ENCODE measurements around the gene ATXN7L2. TPM values are rescaled to one million over a fixed set of nuclear protein-coding genes. Genes with fewer than 3 reads are reported as not detected.

Gene ATXN7L2
- total and polyA plus RNA-seq, 2 donors, result 2.0 to 4.0 TPM

- Histone ChIP-seq H3K4me1 (ENCODE audit: insufficient read depth) (no peaks in the 10 kb centered on the region), H3K36me3 (ENCODE audit: insufficient read depth) (no peaks in the 10 kb centered on the region), H3K4me3 (ENCODE audit: low read depth, low read length) (no peak overlapping the region), H3K27ac (ENCODE audit: low read depth) (no peak overlapping the region)
- WGBS, result 66% methylated on average over 9 of the region's 9 CpGs
- no peak for DNase-seq (ENCODE audit: extremely low spot score)
These were observed 13.9 kb downstream of the ATXN7L2 start for GRCh38 chr1:109497449-109498160.

DNA sequence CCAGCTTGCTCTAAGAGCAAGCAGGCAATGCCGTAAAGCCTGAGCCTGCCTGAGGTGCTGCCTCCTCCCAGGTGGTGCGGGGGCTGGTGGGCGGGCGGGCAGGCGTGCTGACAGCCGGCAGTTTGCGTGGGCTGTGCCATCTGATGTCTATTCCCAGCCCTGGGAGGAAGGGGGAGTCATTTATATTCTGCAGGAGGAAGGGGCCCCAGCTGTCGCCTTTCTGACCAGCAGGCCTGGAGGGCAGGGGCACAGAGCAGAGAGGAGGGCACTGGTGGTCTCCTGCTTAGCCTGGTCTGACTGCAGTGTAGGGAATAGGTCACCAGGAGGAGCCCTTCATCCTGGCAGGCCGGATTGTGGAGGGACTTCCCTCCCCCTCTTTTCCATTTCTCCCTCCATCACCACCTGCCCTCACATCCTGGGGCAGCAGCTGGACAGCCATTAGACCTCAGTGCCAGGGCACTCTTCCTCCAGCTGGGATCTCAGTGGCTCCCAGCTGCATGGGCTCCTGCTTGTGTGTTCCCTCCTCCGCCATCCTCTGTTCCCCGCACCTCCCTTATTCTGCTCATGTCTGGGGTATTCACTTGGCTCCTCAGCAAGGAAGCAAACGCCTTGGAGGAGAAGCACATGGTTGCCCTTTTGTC, 14.6 kb downstream of the ATXN7L2 start:
- no peak overlapping the region for H3K27ac ChIP-seq (ENCODE audit: low read depth)
- H3K4me3 ChIP-seq (ENCODE audit: low read depth, low read length), result no peak overlapping the region
- WGBS, result 79% methylated on average over 12 of the region's 12 CpGs
- DNase-seq (ENCODE audit: extremely low spot score), result no peak
- no peaks in the 10 kb centered on the region for H3K4me1 ChIP-seq (ENCODE audit: insufficient read depth)
- no peaks in the 10 kb centered on the region for H3K36me3 ChIP-seq (ENCODE audit: insufficient read depth)

DNA sequence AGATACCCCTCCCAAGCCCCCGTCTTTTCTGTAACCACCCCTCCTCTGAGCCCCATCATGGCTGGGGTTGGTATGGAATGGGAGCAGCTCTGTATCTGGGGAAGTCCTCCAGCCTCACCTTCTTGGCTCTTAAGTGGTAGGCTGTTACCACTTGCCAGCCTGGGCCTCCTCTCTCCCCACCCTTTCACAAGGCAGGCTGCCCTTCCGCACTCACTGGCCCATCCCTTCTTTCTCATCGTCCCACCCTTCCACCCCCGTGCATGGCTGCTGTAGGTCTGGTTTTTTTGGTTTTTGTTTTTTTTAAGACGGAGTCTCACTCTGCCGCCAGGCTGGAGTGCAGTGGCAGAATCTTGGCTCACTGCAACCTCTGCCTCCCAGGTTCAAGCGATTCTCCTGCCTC, 15.4 kb downstream of the ATXN7L2 start:
- Histone ChIP-seq H3K27ac (ENCODE audit: low read depth) (no peak overlapping the region), H3K4me1 (ENCODE audit: insufficient read depth) (no peaks in the 10 kb centered on the region), H3K36me3 (ENCODE audit: insufficient read depth) (no peaks in the 10 kb centered on the region), H3K4me3 (ENCODE audit: low read depth, low read length) (no peak overlapping the region)
- WGBS, result 76% methylated on average over 7 of the region's 7 CpGs
- no peak for DNase-seq (ENCODE audit: extremely low spot score)

GRCh38 chr1:109499661-109500536, 16.2 kb downstream of the ATXN7L2 start:
- H3K36me3 ChIP-seq (ENCODE audit: insufficient read depth), result no peaks in the 10 kb centered on the region
- no peak overlapping the region for H3K4me3 ChIP-seq (ENCODE audit: low read depth, low read length)
- DNase-seq (ENCODE audit: extremely low spot score), result no peak
- H3K27ac ChIP-seq (ENCODE audit: low read depth), result no peak overlapping the region
- H3K4me1 ChIP-seq (ENCODE audit: insufficient read depth), result no peaks in the 10 kb centered on the region
- WGBS, result 68% methylated on average over 4 of the region's 4 CpGs

DNA sequence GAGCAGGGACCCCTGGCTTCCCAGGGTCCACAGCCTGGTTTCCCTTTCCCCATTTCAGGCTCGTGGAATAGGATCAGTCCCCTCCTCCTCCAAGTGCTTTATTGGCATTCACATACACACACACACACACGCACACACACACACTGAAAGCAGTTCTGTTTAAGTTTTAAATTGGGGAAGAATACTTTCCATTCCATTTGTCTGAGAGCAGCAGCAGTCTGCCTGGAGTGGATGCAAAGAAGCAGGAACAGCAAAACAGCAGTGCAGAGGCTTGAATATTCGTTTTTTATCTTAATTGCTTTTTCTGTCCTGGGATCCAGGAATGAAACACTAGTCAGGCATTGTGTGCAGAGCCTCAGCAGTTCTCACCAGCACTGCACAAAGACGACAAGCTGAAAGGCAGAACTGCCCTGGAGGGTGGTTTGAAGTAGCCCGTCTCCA, 17.3 kb downstream of the ATXN7L2 start:
- Histone ChIP-seq H3K4me1 (ENCODE audit: insufficient read depth) (no peaks in the 10 kb centered on the region), H3K27ac (ENCODE audit: low read depth) (no peak overlapping the region), H3K36me3 (ENCODE audit: insufficient read depth) (no peaks in the 10 kb centered on the region), H3K4me3 (ENCODE audit: low read depth, low read length) (no peak overlapping the region)
- DNase-seq (ENCODE audit: extremely low spot score), result no peak
- 26% methylated on average over 5 of the region's 5 CpGs for WGBS

DNA sequence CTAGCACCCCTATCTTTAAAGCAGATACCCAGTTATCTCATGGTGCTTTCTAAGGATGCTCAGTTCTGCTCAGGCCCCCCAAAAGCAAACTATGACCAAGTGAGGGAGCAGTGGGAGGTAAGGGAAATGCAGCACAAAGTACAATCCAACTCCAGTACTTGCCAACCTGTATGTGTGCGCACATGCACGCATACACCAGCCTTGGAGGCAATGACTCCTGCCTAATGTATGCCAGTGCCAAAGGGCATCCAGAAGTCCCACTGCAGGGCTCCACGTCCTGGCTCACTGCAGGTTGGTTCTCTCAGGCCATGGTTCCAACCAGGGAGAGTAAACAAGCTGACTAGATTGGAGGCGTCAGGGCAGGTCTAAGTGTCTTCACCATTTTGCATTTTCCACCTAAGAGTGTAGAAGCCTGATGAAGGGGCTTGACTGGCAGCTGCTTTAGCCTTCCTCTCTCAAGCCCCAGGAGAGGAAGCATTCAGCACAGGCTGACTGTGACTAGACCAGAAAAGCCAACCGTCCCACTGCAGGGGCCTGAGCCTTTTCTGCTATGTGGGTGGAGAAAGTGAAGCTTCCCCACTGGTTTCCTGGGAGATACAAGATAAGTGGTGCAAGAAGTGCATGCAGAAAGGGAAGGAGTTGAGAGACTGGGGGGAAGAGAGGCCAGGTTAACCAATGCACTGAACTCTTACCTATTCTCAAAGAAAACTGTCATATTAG, 18.1 kb downstream of the ATXN7L2 start:
- no peak overlapping the region for H3K27ac ChIP-seq (ENCODE audit: low read depth)
- no peaks in the 10 kb centered on the region for H3K36me3 ChIP-seq (ENCODE audit: insufficient read depth)
- H3K4me1 ChIP-seq (ENCODE audit: insufficient read depth), result no peaks in the 10 kb centered on the region
- no peak overlapping the region for H3K4me3 ChIP-seq (ENCODE audit: low read depth, low read length)
- no peak for DNase-seq (ENCODE audit: extremely low spot score)
- 72% methylated on average over 5 of the region's 5 CpGs for WGBS

- H3K27ac ChIP-seq (ENCODE audit: low read depth), result no peak overlapping the region
- no peak overlapping the region for H3K4me3 ChIP-seq (ENCODE audit: low read depth, low read length)
- H3K36me3 ChIP-seq (ENCODE audit: insufficient read depth), result no peaks in the 10 kb centered on the region
- DNase-seq (ENCODE audit: extremely low spot score), result no peak
- WGBS, result 80% methylated on average over 3 of the region's 3 CpGs
- H3K4me1 ChIP-seq (ENCODE audit: insufficient read depth), result no peaks in the 10 kb centered on the region
These were observed 18.7 kb downstream of the ATXN7L2 start for GRCh38 chr1:109502364-109502851.

GRCh38 chr1:109503935-109504334, 20.2 kb downstream of the ATXN7L2 start:
- no peak for DNase-seq (ENCODE audit: extremely low spot score)
- H3K27ac ChIP-seq (ENCODE audit: low read depth), result no peak overlapping the region
- H3K36me3 ChIP-seq (ENCODE audit: insufficient read depth), result no peaks in the 10 kb centered on the region
- 66% methylated on average over 5 of the region's 5 CpGs for WGBS
- H3K4me3 ChIP-seq (ENCODE audit: low read depth, low read length), result no peak overlapping the region
- H3K4me1 ChIP-seq (ENCODE audit: insufficient read depth), result no peaks in the 10 kb centered on the region

DNA sequence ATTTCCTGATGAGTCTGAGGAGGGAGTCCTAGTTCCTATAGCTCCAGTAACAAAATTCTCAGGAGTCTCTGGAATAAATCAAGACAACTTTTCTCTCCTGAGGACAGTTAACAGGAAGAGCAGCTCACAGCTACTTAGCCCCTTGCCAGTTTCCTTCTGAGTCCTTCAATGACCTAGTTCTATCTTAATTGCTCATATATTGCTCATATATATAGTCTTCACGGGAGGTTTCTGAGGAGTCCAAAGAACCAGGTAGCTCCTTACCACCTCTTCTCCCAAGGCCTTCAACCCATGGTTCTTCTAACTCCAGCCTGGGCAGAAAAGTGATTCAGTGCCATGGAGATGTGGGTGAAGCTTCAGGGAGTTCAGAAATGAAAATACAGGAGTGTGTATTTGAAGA, 21.3 kb downstream of the ATXN7L2 start:
- Histone ChIP-seq H3K27ac (ENCODE audit: low read depth) (no peak overlapping the region), H3K4me3 (ENCODE audit: low read depth, low read length) (no peak overlapping the region), H3K36me3 (ENCODE audit: insufficient read depth) (no peaks in the 10 kb centered on the region), H3K4me1 (ENCODE audit: insufficient read depth) (no peaks in the 10 kb centered on the region)
- WGBS, result 95% methylated on average over 1 of the region's 1 CpG
- no peak for DNase-seq (ENCODE audit: extremely low spot score)

DNA sequence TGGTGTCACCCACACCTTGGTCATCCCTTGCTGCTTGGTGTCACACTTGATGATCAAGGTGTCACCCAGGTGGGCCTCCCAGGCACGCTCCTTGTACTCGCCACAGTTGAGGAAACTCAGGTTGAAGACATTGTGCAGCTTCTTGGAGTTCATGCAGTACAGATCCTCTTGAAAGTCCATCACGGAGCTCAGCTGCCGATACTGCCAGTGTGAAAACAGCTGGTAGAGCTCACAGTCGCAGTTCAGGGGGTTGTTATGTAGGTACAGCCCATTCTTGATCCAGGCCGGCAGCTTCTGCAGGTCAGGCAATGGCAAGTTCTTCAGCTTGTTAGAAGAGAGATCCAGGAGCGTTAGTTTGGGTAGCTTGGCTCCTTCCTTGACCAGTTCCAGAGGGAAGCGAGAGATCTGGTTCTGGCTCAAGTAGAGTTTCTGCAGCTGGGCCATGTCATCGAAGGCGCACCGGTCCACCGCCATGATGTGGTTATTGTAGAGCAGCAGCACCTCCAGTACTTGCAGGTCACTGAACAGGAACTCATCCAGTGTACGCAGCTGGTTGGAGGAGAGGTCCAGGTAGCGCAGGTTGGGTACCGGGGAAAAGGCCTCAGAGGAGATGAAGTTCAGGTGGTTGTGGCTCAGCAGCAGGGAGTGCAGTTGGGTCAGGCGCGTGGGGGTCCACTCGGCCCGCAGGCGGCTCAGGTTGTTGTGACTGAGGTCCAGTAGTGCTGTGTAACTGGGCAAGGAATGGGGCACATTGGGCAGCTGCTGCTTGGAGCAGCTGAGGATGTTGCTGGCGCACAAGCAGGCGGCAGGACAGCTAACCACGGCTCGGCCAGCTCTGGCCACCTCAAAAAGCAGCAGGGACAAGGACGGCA, 24.5 kb downstream of the ATXN7L2 start:
- Histone ChIP-seq H3K4me3 (ENCODE audit: low read depth, low read length) (peak overlapping the region; percentile 80), H3K36me3 (ENCODE audit: insufficient read depth) (no peaks in the 10 kb centered on the region), H3K4me1 (ENCODE audit: insufficient read depth) (no peaks in the 10 kb centered on the region), H3K27ac (ENCODE audit: low read depth) (no peak overlapping the region)
- WGBS, result 90% methylated on average over 25 of the region's 25 CpGs
- no peak for DNase-seq (ENCODE audit: extremely low spot score)

- Histone ChIP-seq H3K36me3 (ENCODE audit: insufficient read depth) (no peaks in the 10 kb centered on the region), H3K27ac (ENCODE audit: low read depth) (no peak overlapping the region), H3K4me1 (ENCODE audit: insufficient read depth) (no peaks in the 10 kb centered on the region), H3K4me3 (ENCODE audit: low read depth, low read length) (peak overlapping the region; percentile 80)
- 67% methylated on average over 7 of the region's 7 CpGs for whole genome bisulfite sequencing
- no peak for DNase-seq (ENCODE audit: extremely low spot score)
These were observed 25.1 kb downstream of the ATXN7L2 start for GRCh38 chr1:109508873-109509175.

GRCh38 chr1:109509176-109510134, 25.8 kb downstream of the ATXN7L2 start, which contains the start of gene AMIGO1:
TSS of gene AMIGO1 (minus strand) at chr1:109509727. CDS start at chr1:109508912, 815 bp downstream.
- H3K4me1 ChIP-seq (ENCODE audit: insufficient read depth), result no peaks in the 10 kb centered on the region
- peak within 1 kb of the TSS; percentile 80 for H3K4me3 ChIP-seq (ENCODE audit: low read depth, low read length)
- under 1% methylated on average over 100 of the region's 100 CpGs for WGBS
- no peaks in the 10 kb centered on the region for H3K36me3 ChIP-seq (ENCODE audit: insufficient read depth)
- H3K27ac ChIP-seq (ENCODE audit: low read depth), result no peak within 1 kb of the TSS
- DNase-seq (ENCODE audit: extremely low spot score), result no peak

All from urinary bladder (tissue), 4 donors.